HG03196 (cell line): Measurements from ENCODE around the gene NANOS1.
A peak's percentile ranks its signal among the peaks of the same experiment; 100 is the strongest.

Experiments
- ATAC-seq: cut with Tn5 transposase; IDR thresholded peaks from one replicate; pipeline ENCODE4 v1.9.1; 2021; ENCODE audit not compliant: unreplicated experiment

Gene NANOS1, protein sequence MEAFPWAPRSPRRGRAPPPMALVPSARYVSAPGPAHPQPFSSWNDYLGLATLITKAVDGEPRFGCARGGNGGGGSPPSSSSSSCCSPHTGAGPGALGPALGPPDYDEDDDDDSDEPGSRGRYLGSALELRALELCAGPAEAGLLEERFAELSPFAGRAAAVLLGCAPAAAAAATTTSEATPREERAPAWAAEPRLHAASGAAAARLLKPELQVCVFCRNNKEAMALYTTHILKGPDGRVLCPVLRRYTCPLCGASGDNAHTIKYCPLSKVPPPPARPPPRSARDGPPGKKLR

DNA sequence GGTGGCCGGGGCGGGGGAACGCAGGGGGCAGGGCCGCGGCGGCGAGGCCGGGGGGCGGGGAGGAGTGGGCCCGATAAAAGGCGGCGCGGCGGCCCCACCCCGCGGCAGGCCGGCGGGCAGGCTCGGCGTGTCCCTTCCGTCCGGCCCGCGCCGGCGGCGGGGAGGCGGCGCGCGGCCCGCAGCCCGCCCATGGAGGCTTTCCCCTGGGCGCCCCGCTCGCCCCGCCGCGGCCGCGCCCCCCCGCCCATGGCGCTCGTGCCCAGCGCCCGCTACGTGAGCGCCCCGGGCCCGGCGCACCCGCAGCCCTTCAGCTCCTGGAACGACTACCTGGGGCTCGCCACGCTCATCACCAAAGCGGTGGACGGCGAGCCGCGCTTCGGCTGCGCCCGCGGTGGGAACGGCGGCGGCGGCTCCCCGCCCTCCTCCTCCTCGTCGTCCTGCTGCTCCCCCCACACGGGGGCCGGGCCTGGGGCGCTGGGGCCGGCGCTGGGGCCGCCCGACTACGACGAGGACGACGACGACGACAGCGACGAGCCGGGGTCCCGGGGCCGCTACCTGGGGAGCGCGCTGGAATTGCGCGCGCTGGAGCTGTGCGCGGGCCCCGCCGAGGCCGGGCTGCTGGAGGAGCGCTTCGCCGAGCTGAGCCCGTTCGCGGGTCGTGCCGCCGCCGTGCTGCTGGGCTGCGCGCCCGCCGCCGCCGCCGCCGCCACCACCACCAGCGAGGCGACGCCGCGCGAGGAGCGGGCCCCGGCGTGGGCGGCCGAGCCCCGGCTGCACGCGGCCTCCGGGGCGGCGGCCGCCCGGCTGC, at the start of gene NANOS1:
NANOS1 (plus strand) TSS at position 102 of the 808 bp plus-strand sequence; CDS start at position 190, 88 bp downstream.
- peak; percentile 11 for ATAC-seq

DNA sequence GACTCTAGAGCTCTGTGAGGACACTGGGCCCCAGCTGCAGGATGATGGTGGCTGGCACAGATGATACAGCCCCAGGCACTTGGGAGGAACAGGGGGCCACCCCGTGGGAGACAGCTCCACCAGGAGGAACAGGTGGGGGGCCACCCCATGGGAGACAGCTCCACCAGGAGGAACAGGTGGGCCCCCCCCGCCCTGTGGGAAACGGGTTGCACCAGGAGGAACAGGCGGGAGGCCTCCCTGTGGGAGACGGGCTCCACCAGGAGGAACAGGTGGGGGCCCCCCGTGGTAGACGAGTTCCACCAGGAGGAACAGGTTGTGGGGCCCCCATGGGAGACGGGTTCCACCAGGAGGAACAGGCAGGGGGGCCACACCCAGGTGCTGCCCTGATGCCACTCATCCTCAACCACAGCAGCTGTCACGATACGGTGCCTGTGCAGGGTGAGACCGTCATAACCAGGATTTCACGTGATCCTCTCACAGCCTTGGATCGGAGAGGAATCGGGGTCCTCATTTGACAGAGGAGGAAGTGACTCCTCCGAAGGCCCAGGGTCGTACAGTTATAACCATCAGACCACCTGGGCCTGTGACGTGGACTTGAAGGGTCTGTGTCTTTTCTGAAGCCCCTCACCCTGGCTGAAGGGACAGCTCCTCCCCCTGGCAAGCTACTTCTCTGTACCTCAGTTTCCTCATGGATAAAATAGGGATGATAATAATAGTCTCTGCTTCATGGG, 49.2 kb upstream of the NANOS1 start:
- ATAC-seq: no peak

DNA sequence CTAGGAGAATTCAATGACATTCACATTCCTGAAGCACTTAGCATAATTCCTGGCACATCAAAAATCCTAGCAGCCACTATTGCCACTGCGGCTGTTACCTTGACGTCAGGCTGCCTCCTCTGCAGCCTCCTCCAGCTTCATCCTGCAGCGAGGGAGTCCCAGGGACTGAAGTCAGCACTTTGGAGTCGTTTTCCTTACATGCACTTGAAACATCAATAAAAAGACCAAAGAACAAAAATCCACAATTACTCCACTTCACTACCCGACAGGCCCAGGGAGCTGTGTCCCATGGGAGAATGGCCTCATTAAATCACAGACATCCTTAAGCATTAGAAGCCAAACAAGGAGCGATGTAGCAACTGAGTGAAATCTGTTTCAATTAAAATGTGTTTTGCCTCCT, 48.6 kb upstream of the NANOS1 start:
- ATAC-seq: no peak

DNA sequence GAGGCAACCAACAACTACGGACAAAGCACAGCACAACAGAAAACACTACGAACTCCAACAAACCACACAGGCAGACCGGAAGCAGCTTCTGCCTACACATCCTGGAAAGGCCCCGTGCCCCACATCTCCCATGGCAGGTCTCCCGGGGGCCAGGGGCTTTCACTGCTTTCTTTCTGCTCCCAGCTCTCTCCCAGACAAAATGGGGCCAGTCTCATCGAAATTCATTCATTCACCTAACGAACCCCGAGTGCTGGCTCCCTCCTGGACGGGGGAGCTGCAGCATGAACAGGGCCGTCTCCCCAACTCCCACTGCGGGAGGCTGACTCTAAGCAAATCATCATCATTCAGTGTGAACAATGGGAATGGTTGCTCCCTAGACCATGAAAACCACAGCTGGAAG, 47.6 kb upstream of the NANOS1 start:
- ATAC-seq: no peak

DNA sequence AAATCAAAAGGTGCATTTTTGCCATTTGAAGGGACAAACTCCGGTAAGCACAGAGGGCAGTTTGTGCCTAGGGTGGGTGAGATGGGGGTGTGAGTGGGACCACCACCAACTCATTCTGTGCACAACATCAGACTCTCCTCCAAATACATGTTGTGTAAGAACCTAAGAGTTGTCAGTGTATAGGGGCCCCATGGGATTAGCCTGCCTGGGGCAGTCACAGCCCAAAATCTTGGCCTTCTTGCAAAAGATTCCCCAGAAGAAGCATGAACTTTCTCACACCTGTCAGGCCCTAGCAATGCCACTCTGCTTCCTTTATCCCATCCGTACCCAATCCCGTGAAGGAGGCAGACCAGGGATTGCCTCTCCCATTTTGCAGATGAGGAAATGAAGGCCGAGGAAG, 47.1 kb upstream of the NANOS1 start:
- no peak for ATAC-seq

DNA sequence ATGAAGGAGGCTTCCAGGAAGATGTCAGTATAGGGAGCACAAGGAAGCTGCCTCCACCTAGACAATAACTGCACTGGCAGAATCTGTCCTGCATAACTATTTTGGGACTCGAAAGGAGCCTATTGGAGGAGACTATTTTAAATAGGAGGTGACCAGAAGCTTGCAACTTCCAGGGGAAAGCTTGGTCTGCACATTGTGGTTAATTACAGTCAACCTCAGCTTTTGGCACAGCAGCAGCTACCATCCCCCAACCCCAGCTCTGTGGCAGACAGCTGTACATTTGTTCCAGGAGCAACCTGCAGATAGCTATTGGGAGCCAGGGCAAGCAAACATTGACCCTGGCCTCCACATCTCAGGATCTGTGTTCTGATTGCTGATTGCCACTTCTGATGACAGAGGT, 46.3 kb upstream of the NANOS1 start:
- no peak for ATAC-seq

DNA sequence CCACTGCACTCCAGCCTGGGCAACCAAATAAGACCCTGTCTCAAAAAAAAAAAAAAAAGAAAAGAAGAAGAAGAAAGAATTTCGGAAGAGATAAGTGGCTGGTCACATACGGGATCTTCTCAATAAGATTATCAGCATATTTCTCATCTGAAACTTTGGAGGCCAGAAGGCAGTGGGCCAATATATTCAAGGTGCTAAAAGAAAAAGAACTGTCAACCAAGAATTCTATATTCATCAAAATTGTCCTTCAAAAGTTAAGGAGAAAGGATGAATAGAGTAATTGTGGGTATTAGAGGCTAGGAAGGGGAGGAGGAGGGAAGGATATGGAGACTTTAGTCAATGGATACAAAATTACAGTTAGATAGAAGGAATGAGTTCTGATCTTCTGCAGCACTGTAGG, 43.9 kb upstream of the NANOS1 start:
- no peak for ATAC-seq

DNA sequence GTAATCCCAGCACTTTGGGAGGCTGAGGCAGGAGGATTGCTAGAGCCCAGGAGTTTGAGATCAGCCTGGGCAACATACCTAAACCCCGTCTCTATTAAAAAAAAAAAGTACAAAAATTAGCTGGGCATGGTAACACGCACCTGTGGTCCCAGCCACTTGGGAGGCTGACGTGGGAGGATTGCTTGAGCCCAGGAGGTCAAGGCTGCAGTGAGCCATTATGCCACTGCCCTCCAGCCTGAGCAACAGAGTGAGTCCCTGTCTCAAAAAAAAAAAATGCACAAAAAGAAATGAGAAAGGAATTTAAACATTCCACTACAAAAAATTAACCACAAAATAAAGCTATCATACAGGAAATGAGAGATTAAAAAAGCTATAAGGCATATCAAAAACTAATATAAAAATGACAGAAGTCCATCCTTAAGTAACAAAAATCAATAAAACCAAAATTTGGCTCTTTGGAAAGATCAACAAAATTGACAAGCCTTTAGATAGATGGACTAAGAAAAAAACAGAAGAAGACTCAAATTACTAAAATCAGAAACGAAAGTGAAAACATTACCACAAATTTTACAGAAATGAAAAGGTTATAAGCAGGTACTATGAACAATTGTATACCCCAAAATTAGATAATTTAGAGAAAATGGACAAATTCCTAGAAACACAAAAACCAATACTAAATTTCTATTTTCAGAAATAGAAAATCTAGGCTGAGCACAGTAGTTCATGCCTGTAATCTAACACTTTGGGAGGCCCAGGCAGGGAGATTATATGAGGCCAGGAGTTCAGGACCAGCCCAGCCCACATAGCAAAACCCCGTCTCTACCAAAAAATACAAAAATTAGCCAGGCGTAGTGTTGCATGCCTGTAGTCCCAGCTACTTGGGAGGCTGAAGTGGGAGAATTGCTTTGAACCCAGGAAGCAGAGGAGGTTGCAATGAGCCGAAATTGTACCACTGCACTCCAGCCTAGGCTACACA, 42.4 kb upstream of the NANOS1 start:
- ATAC-seq: peak; percentile 69

DNA sequence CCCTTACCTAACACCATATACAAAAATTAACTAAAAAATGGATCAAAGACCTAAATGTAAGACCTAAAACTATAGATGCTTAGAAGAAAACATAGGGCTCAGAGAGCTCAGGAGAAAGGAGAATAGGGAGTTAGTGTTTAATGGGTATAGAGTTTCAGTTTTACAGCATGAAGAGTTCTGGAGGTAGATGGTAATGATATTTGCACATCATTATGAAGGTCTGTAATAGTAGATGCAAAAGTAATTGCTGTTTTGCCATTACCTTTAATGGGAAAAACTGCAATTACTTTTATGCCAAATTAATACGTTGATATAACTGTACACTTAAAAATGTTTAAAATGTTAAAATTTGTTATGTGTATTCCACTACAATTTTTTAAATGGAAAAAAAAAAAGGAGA, 39.2 kb upstream of the NANOS1 start:
- no peak for ATAC-seq

DNA sequence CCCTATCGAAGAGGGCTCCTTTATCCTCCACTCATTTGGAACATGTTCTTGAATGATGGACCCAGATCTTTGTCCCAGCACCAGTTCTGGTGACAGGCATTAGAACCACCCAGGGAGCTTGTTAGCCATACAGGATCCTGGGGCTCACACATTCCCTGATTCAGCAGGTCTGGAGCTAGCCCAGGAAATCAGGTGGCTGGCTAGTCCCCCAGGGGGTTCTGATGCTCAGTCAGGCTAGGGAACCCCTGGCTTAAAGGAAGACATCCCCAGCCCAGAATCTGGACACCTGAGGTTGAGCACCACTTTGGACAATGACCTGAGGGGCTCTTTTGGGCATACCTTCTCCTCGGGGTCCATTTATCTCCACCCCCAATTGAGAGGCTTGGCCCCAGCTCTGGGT, 37.0 kb upstream of the NANOS1 start:
- no peak for ATAC-seq

DNA sequence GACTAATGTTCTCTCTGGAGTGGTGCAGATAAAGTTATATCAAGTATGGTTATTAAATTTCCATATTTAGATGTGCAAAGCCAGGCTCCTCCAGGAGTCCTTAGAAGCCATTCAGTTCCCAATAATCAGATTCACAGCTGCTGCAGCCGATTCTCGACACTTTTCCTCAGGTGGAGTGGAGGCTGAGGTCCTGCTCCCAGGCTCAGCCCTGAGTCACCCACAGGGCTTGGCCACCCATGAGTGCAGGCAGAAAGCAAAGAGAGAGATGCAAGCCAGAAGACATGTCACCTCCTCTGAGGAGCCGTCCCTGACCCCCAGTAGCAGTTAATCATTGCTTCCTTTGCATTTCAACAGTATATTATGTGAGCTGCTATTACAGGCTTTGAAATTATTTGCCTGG, 36.3 kb upstream of the NANOS1 start:
- ATAC-seq: no peak

DNA sequence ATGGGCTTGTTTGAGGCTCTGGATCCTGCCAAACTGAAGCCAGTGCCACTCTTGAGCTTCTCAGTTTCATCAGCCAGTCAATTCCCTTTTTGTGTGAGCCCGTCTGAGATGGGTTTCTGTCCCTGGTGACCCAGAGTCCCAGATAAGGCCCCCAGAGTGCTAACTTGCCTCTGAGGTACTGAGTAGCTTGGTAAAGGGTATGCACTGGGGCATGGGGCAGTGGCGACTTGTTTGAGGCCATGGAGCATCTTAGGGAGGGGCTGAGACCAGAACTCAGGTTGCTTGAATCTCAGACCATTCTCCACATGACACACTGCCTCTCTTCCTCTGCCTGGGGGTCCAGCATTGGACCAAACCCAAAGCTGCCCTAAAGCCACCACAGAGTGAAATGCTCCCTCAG, 35.2 kb upstream of the NANOS1 start:
- ATAC-seq: no peak

DNA sequence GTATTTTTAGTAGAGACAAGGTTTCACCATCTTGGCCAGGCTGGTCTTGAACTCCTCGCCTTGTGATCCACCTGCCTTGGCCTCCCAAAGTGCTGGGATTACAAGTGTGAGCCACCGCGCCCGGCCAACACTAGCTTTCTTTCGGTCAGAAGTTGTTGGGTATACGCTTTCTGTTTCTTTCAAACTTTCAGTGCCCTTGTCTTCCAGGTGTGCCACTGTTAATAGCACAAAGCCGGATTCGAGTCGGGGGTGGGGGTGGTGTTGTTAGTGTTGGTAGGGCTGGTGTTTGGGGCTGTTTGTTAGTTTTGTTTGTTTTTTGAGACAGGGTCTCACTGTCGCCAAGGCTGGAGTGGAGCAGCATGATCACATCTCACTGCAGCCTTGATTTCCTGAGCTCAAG, 33.8 kb upstream of the NANOS1 start:
- no peak for ATAC-seq

DNA sequence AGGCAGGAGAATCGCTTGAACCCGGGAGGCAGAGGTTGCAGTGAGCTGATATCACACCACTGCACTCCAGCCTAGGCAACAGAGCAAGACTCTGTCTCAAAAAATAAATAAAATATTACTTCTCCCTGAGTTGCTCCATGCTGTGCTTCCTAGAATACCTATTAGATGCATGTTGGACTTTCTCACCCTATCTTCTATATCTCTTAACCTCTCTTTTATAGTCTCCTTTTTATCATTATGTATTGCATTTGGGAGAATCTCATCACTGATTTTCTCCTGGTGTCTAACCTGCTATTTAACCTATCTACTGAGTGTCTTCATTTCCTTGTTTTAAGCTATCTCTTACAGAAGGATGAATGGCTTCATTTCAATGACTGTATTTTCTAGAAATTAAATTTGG, 32.1 kb upstream of the NANOS1 start:
- no peak for ATAC-seq

DNA sequence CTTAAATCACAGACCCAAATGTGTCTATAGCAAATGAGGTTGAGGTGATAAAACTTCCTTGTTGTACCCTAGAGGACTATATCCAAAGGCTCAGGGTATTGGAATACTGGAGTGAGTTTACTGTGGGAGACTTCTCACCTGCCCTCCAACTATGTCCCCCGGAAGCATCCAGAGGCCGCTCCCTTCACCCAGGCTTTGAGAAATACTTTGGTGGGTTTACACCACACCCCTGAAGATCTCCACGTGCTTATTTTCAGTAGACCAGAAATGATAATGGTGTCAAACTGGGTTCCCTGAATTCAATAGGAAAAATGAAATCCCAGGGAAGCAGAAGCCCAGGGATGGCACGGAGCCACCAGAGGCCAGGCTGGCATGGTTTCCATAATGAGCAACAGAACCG, 31.3 kb upstream of the NANOS1 start:
- no peak for ATAC-seq

DNA sequence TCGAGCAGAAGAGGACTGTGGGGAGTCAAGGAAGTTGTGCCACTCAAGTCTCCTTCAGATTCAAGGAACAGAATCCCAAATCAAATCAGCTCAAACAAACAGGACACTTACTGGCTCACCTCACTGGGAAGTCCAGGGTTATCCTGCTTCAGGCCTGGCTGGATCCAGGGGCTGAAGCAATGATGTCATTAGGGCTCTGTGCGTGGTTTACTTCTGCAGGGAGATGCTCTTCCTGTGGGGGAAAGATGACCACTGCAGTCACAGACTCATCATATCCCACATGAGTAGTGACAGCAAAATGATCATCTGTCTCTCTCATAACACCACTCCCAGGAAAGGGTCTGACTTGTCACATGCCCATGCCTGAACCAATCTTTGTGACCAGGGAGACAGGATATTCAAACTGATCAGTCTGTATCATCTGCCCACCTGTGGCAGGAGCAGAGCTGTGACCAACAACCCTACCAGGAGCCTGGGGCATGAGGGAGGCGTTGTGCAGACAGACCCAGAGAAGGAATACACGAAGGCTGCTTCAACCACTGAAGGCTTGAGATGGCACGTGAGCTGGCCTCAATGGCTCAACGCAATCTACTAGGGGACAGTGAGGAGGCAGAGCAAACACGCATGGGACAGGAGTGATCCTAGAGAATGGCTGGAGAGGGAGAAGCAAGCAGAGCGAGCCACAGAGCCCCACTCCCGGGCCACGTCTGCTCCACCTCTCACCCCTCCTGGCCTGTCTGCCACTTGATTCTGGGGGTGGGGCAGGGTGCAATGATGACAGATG, 27.6 kb upstream of the NANOS1 start:
- ATAC-seq: no peak

DNA sequence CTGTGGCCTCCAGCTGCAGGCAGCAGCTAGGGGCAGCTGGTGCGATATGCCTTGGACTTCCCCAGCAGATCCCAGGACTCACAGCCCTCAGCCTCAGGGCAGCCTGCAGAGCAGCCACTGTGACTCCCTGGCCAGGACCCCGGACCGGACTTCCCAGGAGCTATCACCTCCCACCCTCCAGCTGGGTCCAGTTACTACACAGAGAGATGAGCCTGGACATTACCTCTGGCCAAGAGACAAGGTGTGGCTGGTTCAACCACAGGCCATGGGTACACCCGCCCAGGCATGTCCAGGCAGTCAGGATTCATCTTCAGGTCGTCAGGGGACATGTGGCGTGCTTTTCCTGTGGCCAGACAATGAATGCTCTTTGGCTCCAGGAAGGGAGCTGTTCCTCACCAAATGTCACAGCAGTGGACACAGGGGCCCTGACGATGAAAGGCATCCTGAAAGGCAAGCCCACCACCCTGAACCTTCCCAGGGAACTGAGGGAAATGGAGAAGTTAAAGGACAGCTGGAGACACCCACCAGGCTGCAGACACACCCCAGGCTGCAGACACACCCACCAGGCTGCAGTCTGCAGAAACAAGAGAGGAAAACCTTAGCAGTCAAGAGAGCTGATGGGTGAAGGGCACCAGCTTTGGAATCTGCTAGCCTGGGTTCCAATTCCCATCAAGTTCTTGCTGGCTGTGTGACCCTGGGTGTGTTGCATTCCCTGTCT, 25.8 kb upstream of the NANOS1 start:
- ATAC-seq: no peak

DNA sequence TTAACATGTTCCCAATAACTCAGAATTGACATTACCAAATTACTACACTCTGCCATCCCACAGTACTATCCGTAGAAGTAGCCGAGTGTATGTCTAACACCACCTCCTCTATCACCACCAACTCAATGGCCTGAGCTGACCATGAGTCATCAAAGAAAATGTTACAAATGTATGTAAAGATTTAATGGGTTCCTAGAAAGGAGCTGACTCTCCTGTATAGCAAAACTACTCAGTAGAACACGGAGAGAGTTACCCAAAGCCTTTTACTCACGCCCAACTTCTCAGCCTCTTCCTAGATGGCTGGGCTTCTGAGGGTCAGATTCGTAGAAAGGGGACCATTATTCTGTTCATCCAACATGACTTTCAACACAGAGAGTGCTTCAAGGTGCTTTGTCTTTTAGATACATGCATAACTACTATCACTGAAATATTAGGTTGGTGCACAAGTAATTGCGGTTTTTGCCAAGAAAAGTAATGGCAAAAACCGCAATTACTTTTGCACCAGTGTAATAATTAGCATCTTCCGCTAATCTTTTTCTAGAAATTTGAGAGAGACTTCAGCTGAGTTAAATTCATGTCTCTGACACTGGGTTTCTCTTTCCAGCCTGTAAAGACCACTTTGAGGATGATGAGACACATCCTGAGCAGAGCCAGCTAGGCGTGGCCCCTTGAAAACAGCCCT, 24.0 kb upstream of the NANOS1 start:
- no peak for ATAC-seq
